ENCODE measurements around the gene ADSS2.
"Not testable (repeated sequence)": the region's sequence is repeated elsewhere in the genome, so short reads cannot be mapped to it uniquely, and the experiment has no call there.

ADSS2 gene

DNA sequence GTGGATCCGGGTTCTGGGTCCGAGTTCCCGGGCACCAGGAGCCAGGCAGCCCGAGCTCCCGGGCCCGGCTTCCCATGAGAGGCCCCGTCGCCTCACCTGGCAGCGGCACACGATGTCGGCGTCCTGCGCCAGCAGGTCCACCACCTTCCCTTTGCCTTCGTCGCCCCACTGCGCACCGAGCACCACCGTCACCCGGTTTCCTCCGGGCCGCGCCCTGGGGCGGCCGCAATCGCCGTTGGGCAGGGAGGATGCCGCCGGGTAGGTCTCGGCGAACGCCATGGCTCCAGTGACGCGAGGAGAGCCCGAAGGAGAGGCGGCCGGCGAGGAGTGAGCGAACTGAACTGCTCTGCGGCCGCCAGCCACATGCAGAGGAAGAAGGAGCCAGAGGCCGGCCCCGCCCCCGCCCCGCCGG lies at the start of gene ADSS2:
Gene ADSS2, minus strand, starts transcription at position 371 of the 412 bp plus-strand sequence. Its CDS starts 92 bp downstream, at position 279.
- DNase-seq (ENCODE audit: extremely low spot score), result no peak
- TF ChIP-seq, protein P1, sequence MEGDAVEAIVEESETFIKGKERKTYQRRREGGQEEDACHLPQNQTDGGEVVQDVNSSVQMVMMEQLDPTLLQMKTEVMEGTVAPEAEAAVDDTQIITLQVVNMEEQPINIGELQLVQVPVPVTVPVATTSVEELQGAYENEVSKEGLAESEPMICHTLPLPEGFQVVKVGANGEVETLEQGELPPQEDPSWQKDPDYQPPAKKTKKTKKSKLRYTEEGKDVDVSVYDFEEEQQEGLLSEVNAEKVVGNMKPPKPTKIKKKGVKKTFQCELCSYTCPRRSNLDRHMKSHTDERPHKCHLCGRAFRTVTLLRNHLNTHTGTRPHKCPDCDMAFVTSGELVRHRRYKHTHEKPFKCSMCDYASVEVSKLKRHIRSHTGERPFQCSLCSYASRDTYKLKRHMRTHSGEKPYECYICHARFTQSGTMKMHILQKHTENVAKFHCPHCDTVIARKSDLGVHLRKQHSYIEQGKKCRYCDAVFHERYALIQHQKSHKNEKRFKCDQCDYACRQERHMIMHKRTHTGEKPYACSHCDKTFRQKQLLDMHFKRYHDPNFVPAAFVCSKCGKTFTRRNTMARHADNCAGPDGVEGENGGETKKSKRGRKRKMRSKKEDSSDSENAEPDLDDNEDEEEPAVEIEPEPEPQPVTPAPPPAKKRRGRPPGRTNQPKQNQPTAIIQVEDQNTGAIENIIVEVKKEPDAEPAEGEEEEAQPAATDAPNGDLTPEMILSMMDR (IDR thresholded peaks at IDR 0.05; ENCODE audit: control extremely low read depth, extremely low read depth, low read depth, missing control alignments), result no peak
- ChIA-PET POLR2A (interaction anchor here (0.9 kb wide), 1 partner anchor 383 kb away, joined by 3 read pairs; no protein-coding TSS in a partner anchor), CTCF (no interaction called here)

DNA sequence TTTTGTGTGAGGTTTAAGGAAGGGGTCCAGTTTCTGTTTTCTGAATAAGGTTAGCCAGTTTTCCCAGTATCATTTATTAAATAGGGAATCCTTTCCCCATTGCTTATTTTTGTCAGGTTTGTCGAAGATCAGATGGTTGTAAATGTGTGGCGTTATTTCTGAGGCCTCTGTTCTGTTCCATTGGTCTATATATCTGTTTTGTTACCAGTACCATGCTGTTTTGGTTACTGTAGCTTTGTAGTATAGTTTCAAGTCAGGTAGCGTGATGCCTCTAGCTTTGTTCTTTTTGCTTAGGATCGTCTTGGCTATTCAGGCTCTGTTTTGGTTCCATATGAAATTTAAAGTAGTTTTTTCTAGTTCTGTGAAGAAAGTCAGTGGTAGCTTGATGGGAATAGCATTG lies 48.8 kb upstream of the ADSS2 start:
- DNase-seq (ENCODE audit: extremely low spot score); POLR2A ChIA-PET; CTCF ChIA-PET: not testable (repeated sequence)

DNA sequence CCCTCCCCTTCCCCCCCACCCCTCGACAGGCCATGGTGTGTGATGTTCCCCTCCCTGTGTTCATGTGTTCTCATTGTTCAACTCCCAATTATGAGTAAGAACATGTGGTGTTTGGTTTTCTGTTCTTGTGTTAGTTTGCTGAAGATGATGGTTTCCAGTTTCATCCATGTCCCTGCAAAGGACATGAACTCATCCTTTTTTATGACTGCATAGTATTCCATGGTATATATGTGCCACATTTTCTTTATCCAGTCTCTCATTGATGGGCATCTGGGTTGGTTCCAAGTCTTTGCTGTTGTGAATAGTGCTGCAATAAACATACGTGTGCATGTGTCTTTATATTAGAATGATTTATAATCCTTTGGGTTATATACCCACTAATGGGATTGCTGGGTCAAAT lies 47.8 kb upstream of the ADSS2 start:
- CTCF ChIA-PET; DNase-seq (ENCODE audit: extremely low spot score); POLR2A ChIA-PET: not testable (repeated sequence)

DNA sequence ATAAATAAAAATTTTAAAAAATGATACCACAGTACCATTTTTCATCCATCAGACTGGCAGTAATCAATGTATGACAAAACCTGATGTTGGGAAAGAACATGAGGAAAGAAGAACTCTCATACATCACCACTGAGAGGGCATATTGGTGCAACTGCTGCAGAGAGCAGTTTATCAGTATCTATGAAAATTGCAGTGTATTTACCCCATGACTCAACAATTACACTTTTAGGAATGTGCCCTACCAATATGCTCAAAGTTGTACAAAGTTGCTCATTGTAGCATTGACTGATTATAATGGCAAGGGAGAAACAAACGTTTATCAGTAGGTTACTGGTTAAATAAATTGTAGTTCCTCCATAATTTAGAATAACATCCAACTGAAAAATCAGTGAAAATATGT lies 46.1 kb upstream of the ADSS2 start:
- ChIA-PET POLR2A (no interaction called here), CTCF (no interaction called here)
- TF ChIP-seq, protein P1 (IDR thresholded peaks at IDR 0.05; ENCODE audit: control extremely low read depth, extremely low read depth, low read depth, missing control alignments), result no peak
- no peak for DNase-seq (ENCODE audit: extremely low spot score)

DNA sequence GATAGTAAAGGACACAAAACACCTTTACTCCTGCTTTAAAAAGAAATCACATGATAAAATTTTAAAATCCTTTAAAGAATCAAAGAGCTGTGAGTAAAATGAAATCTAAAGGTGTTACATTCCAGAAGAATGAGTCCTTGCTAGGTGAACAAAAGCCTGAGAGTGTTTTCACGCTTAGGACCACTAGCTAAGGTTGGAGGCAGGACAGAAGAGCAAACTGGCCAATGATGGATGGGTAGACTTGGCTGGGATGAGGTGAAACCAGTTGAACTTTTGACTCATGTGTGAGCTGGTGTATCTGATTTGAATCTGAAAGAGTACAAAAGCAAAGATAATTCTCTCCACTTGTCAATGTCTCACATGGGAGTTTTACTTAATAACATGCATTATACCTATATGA lies 44.5 kb upstream of the ADSS2 start:
- no peak for DNase-seq (ENCODE audit: extremely low spot score)
- ChIA-PET CTCF (interaction anchor here (1.2 to 1.6 kb wide), 2 partner anchors 11 to 16 kb away, joined by 3 to 4 read pairs; no protein-coding TSS in a partner anchor), POLR2A (no interaction called here)
- TF ChIP-seq, protein P1 (IDR thresholded peaks at IDR 0.05; ENCODE audit: control extremely low read depth, extremely low read depth, low read depth, missing control alignments), result no peak

DNA sequence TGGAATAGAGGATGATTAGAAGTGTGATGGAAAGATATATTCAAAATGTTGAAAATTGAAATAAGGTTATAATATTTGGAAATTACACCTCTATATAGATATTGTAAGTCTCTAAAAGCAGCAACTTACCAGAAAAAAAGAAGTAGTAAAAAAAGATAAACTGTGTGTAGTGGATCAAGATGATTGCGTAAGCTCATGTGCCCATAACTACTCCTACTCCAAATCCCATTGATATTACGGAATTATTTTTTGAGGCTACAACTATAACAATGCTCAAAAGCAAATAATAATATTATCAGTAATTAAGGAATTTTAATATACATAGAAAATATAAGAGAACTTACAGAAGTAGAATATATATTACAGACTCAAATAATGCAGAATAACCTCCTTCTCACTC lies 42.9 kb upstream of the ADSS2 start:
- POLR2A ChIA-PET, result no interaction called here
- DNase-seq (ENCODE audit: extremely low spot score), result no peak
- CTCF ChIA-PET, result no interaction called here
- TF ChIP-seq, protein P1 (IDR thresholded peaks at IDR 0.05; ENCODE audit: control extremely low read depth, extremely low read depth, low read depth, missing control alignments), result no peak

DNA sequence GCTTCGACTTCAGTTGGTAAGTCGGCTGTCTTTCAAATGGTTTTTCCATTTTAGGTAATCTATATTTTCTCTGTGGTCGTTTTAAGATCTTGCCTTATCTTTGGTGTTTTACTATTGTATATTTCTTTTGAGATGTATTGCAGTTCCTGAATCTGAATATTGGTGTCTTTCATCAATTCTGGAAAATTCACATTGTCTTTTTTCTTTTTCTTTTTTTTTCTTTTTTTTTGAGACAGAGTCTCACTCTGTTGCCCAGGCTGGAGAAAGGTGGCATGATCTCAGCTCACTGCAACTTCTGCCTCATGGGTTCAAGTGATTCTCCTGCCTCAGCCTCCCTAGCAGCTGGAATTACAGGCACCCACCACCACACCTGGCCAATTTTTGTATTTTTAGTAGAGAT lies 33.3 kb upstream of the ADSS2 start:
- DNase-seq (ENCODE audit: extremely low spot score); POLR2A ChIA-PET; CTCF ChIA-PET: not testable (repeated sequence)

DNA sequence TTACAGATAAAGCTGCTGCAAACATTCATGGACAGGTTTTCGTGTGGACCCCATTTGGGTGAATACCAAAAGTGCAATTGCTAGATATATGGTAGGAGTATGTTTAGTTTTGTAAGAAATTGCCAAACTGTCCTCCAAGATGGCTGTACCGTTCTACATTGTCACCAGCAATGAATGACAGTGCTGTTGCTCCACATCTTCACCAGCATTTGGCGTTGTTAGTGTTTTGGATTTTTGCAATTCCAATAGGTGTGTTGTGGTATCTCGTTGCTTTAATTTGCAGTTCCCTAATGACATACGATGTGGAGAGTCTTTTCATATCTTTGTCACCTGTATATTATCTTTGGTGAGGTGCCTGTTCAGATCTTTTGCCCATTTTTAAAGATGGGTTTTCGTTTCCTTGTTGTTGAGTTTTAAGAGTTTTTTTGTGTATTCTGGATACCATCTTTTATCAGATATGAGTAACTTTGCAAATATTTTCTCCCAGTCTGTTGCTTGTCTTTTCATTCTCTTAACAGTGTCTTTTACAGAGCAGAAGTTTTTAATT lies 21.4 kb upstream of the ADSS2 start:
- no peak for DNase-seq (ENCODE audit: extremely low spot score)
- ChIA-PET POLR2A (no interaction called here), CTCF (interaction anchor here (1.1 kb wide), 1 partner anchor 11 kb away, joined by 4 read pairs; the partner anchor contains the start of gene CATSPERE)
- TF ChIP-seq, protein P1 (IDR thresholded peaks at IDR 0.05; ENCODE audit: control extremely low read depth, extremely low read depth, low read depth, missing control alignments), result no peak

All from GM10248 (cell line).